ENCODE data around the gene BAK1.

Gene BAK1

DNA sequence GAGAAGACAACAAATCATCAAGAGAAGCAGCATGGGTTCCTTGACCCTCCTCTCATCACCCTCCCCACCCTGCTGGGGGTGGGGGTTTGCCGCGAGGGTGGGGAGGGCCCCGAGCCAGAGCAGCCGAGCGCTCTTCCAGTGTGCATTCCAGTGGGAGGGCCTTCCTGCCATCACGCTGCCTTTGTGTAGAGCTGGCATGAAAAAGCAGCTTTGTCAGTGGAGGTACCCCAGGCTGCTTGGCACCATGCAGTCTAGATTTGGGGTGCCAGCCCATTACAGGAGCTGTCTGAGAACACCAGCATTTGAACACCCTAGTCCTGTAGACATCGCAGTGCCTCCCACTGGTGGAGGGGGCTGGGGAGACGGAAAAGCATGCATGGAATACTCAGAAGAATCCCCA, 12.2 kb downstream of the BAK1 start:
- H3K9ac ChIP-seq (ENCODE audit: low read length) = no peak overlapping the region

DNA sequence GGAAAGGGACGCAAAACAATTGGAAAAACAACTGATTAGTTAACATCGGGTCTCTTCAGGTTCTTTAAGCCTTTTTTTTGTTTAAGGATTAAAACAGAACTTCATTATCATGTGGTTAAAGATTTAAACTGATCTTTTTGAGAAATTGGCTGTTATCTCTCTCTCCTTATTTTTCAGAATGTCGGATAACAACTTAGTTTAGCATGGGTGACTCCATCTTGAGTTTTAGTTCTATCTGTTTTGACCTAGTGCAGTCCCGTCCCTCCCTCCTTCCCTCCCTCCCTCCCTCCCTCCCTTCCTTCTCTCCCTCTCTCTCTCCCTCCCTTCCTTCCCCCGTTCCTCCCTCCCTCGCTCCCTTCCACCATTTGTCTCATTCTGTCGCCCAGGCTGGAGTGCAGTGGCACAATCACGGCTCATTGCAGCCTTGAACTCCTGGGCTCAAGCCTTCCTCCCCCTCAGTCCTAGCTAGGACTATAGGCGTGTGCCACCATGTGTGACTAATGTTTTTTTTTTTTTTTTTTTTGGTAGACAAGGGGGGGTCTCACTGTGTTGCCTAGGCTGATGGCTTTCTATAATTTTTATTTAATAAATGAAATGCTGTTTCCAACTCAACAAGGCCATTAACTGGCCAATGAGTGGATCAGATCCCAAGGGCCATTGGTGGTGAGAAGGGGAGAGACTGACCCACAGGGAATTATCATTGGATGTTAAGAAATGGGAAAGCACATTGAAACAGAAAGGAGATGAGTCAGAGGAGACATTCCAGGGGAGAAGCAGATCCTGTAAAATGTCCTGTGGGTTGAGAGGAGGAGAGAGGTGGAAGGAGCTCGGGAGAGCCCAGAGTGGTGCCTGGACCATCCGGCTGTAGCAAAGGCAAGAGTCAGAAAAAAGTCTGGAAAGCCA, 13.6 kb downstream of the BAK1 start:
- no peak overlapping the region for H3K9ac ChIP-seq (ENCODE audit: low read length)
- no peaks in the 10 kb centered on the region for H3K9me2 ChIP-seq (ENCODE audit: low read depth, low read length)
- no peak overlapping the region for H3K27ac ChIP-seq (ENCODE audit: low read depth, low read length, poor library complexity, severe bottlenecking)
- peaks cover 13% of the 10 kb centered on the region for H3K4me1 ChIP-seq (ENCODE audit: insufficient read depth, low read length, severe bottlenecking)
- no peak overlapping the region for H3K4me3 ChIP-seq (ENCODE audit: low read depth, low read length, poor library complexity, severe bottlenecking)
- no peaks in the 10 kb centered on the region for H3K36me3 ChIP-seq (ENCODE audit: insufficient read depth, low read length)
- H3K27me3 ChIP-seq (ENCODE audit: insufficient read depth, low read length) = no peaks in the 10 kb centered on the region
- H3F3A ChIP-seq (ENCODE audit: insufficient read depth, low read length) = no peaks in the 10 kb centered on the region
- TF ChIP-seq, protein P1, sequence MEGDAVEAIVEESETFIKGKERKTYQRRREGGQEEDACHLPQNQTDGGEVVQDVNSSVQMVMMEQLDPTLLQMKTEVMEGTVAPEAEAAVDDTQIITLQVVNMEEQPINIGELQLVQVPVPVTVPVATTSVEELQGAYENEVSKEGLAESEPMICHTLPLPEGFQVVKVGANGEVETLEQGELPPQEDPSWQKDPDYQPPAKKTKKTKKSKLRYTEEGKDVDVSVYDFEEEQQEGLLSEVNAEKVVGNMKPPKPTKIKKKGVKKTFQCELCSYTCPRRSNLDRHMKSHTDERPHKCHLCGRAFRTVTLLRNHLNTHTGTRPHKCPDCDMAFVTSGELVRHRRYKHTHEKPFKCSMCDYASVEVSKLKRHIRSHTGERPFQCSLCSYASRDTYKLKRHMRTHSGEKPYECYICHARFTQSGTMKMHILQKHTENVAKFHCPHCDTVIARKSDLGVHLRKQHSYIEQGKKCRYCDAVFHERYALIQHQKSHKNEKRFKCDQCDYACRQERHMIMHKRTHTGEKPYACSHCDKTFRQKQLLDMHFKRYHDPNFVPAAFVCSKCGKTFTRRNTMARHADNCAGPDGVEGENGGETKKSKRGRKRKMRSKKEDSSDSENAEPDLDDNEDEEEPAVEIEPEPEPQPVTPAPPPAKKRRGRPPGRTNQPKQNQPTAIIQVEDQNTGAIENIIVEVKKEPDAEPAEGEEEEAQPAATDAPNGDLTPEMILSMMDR (IDR thresholded peaks at IDR 0.05; ENCODE audit: low read length) = no peak
- TF ChIP-seq EZH2 (IDR thresholded peaks at IDR 0.05; ENCODE audit: borderline replicate concordance, low read length) = no peak
- no peak overlapping the region for H3K4me2 ChIP-seq (ENCODE audit: low read length)
- no peak overlapping the region for H2AFZ ChIP-seq (ENCODE audit: low read length)
- no peaks in the 10 kb centered on the region for H3K79me2 ChIP-seq (ENCODE audit: insufficient read depth, low read length)
- H4K20me1 ChIP-seq (ENCODE audit: insufficient read depth, low read length) = no peaks in the 10 kb centered on the region
- H3K9me3 ChIP-seq (ENCODE audit: low read length) = no peaks in the 10 kb centered on the region

More for the DNA sequence above, 12.2 kb downstream of the BAK1 start:
- H3K36me3 ChIP-seq (ENCODE audit: insufficient read depth, low read length) = peaks cover 5% of the 10 kb centered on the region; the same call in 1 of the 2 replicates
- no peaks in the 10 kb centered on the region for H3K9me3 ChIP-seq (ENCODE audit: low read length)
- TF ChIP-seq, protein P1 (IDR thresholded peaks at IDR 0.05; ENCODE audit: low read length) = no peak
- no peak for TF ChIP-seq EZH2 (IDR thresholded peaks at IDR 0.05; ENCODE audit: borderline replicate concordance, low read length)
- peaks cover 23% of the 10 kb centered on the region for H3K4me1 ChIP-seq (ENCODE audit: insufficient read depth, low read length, severe bottlenecking)
- H3K4me2 ChIP-seq (ENCODE audit: low read length) = no peak overlapping the region
- no peaks in the 10 kb centered on the region for H3F3A ChIP-seq (ENCODE audit: insufficient read depth, low read length)
- H3K27me3 ChIP-seq (ENCODE audit: insufficient read depth, low read length) = no peaks in the 10 kb centered on the region
- no peaks in the 10 kb centered on the region for H3K9me2 ChIP-seq (ENCODE audit: low read depth, low read length)
- H3K79me2 ChIP-seq (ENCODE audit: insufficient read depth, low read length) = no peaks in the 10 kb centered on the region
- no peak overlapping the region for H3K4me3 ChIP-seq (ENCODE audit: low read depth, low read length, poor library complexity, severe bottlenecking)
- no peak overlapping the region for H2AFZ ChIP-seq (ENCODE audit: low read length)
- no peak overlapping the region for H3K27ac ChIP-seq (ENCODE audit: low read depth, low read length, poor library complexity, severe bottlenecking)
- H4K20me1 ChIP-seq (ENCODE audit: insufficient read depth, low read length) = no peaks in the 10 kb centered on the region

DNA sequence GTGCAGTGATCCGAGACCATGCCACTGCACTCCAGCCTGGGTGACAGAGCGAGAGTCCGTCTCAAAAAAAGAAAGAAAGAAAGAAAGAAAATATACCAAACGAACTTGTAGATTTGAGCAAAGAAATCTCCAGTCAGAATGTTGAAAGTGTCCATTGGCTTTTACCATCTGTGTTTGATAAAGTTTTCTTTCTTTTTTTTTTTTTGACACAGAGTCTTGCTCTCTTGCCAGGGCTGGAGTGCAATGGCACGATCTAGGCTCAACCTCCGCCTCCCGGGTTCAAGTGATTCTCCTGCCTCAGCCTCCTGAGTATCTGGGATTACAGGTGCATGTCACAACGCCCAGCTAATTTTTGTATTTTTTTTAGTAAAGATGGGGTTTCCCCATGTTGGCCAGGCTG, 21.3 kb downstream of the BAK1 start:
- Histone ChIP-seq H3K9ac (ENCODE audit: low read length) (no peak overlapping the region), H3K9me2 (ENCODE audit: low read depth, low read length) (no peaks in the 10 kb centered on the region), H3K9me3 (ENCODE audit: low read length) (no peaks in the 10 kb centered on the region), H4K20me1 (ENCODE audit: insufficient read depth, low read length) (no peaks in the 10 kb centered on the region), H3K27ac (ENCODE audit: low read depth, low read length, poor library complexity, severe bottlenecking) (no peak overlapping the region), H3K4me2 (ENCODE audit: low read length) (no peak overlapping the region), H3K79me2 (ENCODE audit: insufficient read depth, low read length) (no peaks in the 10 kb centered on the region), H3K27me3 (ENCODE audit: insufficient read depth, low read length) (peaks cover 5% of the 10 kb centered on the region; the same call in 1 of the 2 replicates), H3K4me3 (ENCODE audit: low read depth, low read length, poor library complexity, severe bottlenecking) (no peak overlapping the region), H2AFZ (ENCODE audit: low read length) (no peak overlapping the region), H3F3A (ENCODE audit: insufficient read depth, low read length) (no peaks in the 10 kb centered on the region), H3K36me3 (ENCODE audit: insufficient read depth, low read length) (no peaks in the 10 kb centered on the region; the same call in 1 of the 2 replicates), H3K4me1 (ENCODE audit: insufficient read depth, low read length, severe bottlenecking) (no peaks in the 10 kb centered on the region)
- TF ChIP-seq EZH2 (IDR thresholded peaks at IDR 0.05; ENCODE audit: borderline replicate concordance, low read length) = no peak
- TF ChIP-seq, protein P1 (IDR thresholded peaks at IDR 0.05; ENCODE audit: low read length) = no peak

Measured in OCI-LY1 (cell line).